HG02938 (cell line): ENCODE data around the gene CD72.
"Not testable (repeated sequence)": the region's sequence is repeated elsewhere in the genome, so short reads cannot be mapped to it uniquely, and the experiment has no call there.

Source experiments
- ATAC-seq: cut with Tn5 transposase; IDR thresholded peaks from one replicate; pipeline ENCODE4 v1.9.1; 2021; ENCODE audit warnings: mild to moderate bottlenecking, moderate library complexity; ENCODE audit not compliant: unreplicated experiment

The CD72 gene

DNA sequence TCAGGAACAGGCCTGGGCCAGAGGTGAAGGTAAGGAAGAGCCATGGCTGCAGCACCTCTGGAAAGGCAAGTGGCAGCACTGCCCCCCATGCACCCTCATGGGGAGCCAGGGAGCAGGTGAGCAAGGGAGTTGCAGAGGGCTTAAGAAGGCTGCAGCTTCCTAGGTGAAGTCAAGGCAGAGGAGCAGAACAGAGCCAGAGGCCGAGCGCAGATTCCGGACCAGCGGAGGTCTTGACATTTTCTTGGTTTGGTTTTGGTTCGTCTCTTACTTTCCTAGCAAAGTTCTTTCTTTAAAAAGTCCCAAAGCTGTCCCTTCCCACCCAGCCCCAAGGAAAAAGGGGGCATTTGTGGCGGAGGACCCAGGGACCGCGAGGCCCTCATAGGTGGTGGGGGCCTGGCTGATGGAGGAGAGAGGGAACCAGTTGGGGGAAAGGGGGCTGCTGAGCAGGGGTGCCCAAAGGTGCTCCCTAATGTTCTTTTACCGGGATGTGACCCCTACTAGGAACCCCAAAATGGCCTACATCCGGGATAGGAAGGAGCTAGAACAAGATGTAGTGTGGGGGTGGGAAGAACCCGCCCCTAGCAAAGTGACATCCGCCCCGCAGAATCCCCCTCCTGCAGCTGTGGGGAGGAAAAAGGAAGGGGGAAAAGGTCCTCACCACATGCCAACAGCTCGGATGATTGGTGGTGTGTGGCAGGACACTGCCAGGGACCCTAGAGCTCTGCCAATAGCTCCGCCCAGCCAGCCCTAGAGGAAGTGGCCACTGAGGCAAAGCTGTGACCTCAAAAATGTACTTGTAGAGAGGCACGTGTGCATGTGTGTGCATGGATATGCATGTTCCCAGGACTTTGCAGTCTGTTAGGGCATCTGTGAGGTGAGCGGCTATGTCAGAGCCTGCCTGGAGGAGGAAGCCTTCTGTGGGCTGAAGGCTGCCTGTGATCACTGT, 914 bp upstream of the CD72 start:
- ATAC-seq: peak; percentile 31

DNA sequence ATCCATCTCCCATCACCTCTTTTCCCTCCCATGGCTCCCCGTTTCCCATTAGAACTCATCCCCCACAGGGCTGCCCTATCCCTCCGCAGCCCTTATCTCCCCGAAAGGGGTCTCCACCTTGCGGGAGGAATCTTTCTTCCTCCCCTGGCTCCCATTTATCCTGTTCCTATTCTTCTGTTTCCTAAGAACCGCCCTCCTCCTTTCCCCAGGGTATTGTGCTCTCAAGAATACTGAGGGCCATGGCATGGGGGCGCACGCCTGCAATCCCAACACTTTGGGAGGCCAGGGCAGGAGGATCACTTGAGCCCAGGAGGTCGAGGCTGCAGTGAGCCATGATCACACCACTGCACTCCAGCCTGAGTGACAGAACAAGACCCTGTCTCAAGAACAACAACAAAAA, 665 bp downstream of the CD72 start:
- ATAC-seq: no peak

DNA sequence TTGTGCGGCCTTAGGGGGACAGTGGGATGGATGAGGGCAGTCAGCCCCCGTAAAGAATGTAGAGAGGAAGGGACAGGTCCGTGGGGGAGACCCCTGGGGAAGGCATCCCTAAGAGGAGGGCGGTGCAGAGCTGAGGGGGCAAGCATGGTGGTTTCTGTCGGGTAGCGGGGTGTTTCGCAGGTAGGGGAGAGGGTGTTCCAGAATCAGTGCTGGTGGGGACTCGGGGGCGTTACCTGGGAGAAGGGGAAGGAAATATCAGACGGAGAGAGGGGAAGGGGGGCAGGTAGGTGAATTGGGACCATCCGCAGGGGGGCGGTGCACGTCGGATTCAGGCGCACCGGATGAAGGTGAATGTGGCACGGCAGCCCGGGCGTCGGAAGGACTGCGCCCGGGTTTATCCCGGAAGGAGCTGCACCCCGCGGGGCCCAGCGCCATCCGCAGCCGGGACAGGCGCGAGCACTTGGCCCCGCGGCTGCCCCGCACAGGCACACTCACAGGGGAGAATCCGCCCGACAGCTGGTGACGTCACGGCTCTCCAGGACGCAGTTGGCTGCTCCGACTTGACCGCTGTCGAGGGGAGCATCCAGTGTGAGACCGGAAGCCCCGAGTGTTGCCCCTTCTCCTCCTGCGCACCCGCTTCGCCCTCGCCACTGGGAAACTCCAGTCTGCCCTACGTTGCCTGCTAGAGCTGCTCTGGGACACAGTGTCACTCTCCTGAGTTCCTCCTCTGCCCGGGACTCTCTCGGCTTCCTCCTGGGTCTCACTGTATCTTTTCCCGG, 1.3 kb downstream of the CD72 start:
- no peak for ATAC-seq

DNA sequence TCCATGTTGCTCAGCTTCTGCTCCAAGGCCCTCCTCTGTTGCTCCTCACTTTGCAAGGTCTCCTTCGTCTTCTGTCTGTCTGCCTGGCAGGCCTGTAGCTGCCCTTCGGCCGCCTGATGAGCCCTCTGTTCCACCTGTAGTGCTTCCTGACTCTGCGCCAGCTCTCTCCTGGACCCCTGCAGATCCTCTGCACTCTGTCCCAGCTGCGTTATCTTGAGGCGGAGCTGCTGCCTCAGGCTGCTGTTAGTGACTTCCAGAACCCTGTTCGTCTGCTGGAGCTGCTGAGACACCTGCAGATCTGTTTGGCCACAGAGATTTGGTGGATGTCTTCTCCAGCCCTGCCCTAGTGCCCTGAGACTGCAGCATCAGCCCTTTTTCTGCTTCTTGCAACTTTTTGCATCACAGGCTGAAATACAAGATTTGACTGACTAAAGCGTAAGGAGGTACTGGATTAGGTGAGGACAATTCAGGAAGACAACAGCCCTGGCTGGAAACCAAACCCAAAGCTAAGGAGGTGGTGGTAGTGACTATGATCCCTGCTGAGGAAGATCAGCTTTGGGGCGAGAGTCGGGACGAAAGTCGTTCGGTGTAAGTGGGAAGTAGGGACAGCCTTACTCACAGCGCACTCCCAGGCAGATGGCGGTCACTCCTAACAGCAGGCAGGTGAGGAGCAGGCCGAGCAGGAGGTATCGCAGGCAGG, 2.1 kb downstream of the CD72 start:
- ATAC-seq: no peak

DNA sequence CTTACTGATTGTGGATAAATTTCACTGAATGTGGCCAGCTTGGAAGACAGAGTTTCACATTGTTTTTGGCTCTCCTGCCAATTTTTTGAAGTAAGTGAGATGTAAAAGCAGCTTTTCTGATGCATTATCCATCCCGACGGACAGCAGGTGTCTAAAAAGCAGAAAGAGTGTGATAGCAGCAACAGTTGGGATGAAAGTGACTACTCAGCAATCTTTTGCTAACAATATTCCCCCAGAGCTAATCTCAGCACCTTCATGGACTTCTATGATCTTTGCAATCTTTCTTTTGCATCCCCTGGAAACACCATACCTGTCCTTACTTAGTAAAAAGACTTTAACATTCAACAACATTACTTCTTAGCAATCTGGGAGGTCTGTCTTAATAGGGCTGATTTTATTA, 5.4 kb downstream of the CD72 start:
- no peak for ATAC-seq

DNA sequence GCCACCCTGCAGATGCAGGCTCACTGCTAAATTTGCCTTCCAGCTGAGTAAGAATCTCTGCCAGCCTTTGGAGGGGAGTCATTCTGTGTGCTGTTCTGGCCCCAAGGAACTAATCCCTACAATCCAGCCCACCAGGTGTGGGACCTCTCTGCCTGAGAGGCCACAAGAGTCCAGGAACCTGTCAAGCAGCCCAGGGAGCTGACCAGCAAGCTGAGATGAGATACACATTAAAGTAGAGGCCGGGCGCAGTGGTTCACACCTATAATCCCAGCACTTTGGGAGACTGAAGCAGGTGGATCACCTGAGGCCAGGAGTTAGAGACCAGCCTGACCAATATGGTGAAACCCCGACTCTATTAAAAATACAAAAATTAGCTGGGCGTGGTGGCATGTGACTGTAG, 6.1 kb downstream of the CD72 start:
- ATAC-seq: not testable (repeated sequence)

DNA sequence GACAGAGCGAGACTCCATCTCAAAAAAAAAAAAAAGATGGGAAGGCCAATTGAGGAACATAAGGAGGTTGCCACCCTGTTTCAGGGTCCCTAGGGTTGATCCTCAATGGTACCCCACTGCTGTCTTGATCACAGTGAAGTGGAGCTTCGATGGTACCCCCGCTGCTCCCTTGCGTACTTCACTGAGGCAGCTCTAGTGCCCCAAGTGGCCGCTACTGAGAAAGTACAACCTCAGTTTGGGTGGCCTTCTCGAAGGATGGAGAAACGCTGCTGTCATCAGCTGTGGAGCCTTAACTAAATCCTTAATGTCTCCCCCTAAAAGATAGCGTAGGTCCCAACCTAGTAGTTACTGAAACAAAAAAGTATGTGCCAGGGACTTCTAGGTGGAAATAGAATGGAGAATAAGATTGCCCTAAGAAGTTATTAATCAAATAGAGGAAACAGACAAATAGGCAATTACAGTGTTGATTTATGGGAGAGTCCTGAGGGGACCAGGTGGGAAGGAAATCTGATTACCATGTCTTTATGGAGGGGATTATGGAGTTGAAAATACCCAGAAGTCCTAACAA, 6.9 kb downstream of the CD72 start:
- peak; percentile 77 for ATAC-seq

DNA sequence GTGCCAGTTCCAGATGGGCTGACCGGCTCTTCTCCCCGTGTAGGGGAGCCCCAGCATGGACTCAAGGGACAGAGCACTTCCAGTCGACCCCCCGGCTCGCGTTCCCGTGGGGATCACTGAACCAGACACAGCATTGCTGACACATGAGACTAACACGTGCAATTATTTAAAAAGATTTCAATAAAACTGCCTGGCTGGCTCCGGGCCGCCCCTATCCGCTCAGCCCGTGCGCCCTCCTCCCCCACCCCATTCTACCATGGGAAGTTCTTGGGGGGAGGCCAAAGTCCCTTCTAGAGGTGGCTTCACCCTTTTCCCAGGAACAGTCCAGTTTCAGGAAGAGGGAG, 8.4 kb downstream of the CD72 start:
- no peak for ATAC-seq

DNA sequence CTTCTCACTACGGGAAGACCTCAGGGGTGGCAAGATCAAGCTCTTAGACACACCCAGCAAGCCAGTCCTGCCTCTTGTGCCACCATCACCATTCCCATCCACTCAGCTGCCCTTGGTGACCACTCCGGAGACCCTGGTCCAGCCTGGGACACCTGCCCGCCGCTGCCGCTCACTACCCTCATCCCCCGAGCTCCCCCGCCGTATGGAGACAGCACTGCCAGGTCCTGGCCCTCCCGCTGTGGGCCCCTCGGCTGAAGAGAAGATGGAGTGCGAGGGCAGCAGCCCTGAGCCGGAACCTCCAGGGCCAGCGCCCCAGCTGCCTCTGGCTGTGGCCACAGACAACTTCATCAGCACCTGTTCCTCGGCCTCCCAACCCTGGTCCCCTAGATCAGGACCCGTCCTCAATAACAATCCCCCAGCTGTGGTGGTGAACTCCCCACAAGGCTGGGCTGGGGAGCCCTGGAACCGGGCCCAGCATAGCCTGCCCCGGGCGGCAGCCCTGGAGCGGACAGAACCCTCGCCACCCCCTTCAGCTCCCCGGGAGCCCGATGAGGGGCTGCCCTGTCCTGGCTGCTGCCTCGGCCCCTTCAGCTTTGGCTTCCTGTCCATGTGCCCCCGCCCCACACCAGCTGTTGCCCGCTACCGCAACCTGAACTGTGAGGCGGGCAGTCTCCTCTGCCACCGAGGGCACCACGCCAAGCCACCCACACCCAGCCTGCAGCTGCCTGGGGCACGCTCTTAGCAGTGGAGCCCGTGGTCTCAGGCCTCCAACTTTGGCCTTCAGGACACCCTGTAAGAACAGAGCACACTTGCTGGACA, 9.0 kb downstream of the CD72 start:
- no peak for ATAC-seq

DNA sequence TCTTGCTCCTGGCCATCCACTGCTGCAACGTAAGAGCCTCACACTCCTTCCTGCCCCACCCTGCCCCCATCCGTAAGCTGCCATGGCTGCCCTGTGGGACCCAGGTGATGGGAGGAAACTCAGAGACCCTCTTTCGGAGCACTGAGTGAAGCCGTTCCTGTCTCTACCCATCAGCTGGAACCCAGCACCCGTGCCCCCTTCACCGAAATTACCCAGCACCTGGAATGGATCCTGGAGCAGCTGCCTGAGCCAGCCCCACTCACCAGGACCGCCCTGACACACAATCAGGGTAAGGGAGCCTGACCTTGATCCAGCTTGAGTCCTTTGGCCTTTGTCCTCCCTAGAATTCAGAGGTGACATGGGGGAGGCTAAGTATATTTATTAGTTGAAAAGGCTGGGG, 10.0 kb downstream of the CD72 start:
- no peak for ATAC-seq

DNA sequence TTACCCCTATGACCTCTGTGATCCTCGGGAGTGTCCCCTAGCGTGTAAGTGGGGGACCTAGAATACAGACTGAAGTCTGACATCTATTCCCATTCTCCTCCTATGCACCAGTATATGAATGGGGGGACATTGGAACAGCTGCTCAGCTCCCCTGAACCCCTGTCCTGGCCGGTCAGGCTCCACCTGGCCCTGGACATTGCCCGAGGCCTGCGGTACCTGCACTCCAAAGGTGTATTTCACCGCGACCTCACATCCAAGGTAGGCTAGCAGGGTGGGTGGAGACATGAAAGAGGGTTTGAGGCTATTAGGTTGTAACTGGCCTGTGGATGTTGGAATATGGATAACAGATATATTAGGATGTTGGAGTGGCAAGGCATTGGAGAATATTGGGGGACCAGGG, 11.5 kb downstream of the CD72 start:
- ATAC-seq: no peak

DNA sequence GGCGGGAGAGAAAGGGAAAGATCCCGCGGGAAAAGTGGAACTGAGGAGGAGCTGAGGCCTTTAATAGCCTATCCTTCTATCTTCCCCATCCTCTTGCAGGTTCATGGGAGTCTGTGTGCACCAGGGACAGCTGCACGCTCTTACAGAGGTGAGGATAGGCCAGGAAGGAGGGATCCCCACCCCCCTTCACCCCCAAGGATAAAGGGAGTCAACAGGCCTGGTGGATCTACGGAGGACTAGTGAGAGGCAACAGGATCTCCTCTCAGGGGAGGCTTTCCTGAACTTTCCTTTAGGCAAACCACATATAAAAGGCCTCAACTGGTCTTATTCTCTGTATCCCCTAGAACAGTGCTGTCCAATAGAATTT, 12.1 kb downstream of the CD72 start:
- ATAC-seq: no peak

DNA sequence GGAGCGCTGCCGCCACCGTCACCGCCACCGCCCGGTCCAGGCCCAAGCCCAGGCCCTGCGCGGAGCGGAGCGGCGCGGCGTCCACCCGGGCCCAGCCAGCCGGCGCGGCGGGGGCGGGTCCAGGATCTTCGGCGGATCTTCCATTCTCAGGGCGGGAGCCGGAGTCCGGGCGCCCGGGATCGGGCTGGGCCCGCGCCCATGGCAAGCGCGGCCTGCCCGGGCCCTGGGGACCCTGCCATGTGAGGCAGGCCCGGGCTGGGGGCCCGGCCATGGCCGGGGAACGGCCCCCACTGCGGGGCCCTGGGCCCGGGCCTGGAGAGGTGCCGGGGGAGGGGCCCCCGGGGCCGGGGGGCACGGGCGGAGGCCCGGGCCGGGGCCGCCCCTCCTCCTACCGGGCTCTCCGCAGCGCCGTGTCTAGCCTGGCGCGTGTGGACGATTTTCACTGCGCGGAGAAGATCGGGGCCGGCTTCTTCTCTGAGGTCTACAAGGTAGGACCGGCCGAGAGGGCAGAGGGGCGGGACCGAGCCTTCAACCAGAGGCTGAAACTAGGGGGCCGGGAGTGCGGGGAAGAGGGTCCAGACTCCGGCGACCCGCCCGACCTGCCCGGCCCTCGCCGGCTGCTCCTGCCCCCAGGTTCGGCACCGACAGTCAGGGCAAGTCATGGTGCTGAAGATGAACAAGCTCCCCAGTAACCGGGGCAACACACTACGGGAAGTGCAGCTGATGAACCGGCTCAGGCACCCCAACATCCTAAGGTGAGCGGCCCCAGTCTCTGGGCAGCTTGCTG, 12.7 kb downstream of the CD72 start:
- no peak for ATAC-seq

DNA sequence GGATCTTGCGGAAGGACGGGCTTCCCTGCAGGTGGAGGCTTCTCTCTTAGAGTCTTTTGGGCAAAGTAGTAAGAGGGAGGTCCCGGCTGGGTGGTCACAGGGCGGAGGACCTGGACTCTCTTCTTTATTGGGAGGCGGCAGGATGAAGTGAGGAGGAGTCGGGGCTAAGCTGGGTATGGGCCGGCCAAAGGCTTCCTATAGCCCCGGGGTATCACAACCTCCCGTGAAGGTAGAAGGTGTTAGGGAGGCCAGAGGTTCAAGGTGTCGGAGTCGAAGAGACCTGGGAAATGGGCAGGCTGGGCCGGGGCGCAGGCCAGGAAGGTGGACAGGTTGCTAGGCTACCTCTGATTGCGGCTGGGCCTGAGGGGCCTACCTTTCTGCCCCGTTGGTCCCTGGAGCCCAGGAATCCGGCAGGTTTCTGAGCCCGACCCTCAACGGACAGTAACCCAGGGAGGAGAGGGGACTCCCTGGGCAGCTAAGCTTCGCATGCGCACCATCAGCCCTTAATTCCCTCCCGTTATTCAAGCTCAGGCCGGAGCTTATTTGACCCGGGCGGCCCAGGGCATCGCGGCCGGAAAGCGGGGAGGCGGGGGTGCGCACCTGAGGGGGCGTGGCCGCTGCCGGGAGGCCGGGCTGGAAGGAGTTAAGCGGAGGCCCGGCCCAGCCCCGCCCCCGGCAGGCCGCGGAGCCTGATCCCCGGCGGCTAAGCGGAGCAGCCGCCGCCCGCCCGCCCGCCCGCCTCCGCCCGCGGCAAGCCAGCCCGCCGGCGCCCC, 13.4 kb downstream of the CD72 start, which contains the start of gene TESK1:
Gene TESK1 (plus strand): TSS at position 685 of the 773 bp plus-strand sequence. CDS start 358 bp downstream, outside the sequence.
- peak; percentile 30 for ATAC-seq

DNA sequence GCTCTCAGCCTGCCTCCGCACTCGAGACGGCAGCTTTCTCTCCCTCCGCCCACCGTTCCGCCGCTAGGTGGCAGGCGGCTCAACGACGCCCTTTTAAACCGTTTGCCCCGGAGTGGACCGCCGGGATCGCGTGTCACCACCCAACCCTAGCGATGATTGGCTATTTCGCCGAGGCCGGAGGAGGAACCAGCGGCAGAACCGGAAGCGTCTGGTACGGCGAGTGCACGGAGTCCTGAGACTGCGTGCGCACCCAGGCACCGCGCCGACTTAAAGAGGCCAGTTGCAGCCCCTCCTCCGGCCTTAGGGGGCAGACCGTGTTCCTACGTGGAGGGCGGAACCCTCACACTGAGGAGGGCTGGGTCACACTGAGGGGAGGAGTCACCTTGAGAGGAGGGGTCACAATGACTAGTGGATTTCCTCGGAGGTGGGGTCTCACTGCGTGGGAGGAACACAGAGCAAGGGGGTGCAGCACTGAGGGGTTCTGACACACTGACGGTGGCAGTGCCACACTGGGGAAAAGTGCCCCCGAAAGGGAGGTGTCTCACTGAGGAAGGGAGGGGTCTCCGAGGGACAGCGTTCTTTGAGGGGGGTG, 14.1 kb downstream of the CD72 start:
- peak; percentile 83 for ATAC-seq

DNA sequence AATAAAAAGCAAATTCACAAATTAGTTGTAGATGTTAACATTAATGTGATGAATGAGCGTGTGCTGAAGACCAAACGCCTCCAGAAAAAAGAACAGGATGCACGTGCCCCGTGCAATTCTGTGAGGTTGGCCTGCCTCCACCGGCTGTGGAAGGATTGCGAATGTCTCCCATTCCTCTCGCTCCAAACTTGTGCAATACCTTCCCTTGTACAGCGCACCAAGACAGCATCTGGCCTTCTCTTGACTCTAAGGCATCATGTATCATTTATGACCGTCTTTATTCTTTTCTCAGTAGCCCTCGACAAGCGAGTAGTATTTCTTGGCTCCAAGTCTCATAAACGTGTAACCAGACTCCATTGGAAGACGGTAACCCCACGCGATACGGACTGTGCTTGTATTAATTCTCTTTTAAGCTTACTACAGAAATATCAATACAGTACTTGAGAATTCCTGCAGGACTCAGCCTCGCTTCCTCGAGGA, 14.7 kb downstream of the CD72 start:
- ATAC-seq: no peak

DNA sequence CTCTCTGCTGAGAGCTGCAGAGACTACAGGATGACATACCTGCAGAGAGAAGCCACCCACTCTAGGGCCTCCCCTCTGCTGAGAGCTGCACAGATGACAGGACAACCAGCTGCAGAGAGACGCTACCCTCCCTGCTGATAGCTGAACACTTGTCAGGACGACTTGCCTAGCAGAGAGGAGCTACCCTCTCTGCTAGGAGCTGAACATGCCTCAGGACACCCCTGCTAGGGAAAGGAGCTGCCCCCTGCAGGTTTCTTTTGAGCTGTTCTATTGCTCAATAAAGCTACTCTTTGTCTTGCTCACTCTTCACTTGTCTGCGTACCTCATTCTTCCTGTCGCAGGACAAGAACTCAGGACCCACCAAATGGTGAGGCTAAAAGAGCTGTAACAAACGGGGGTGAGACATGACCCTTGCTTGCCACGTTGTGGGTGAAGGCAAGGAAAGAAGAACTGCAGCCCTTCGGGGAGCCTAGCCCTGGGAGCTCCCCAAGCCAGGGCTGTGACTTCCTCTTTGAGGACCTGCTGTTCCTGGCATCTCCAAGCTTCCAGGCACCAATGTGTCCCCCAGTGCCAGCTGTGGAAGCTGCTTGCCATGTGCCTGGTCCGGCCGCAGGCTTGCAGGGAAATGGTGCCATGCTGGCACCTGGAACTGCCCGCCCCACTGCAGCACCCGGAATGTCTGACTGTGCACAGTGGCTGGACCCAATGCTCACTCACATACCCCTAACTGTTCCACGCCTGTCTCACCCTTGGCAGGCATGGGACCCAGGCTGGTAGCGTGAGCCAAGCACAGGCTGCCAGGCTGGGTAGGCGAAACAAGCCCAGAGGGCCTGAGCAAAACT, 18.2 kb downstream of the CD72 start:
- ATAC-seq: no peak
